GM18907 (cell line): ENCODE data around the gene SAMD9L.
A peak's percentile ranks its signal among the peaks of the same experiment; 100 is the strongest.
"Not testable (repeated sequence)": the region's sequence is repeated elsewhere in the genome, so short reads cannot be mapped to it uniquely, and the experiment has no call there.

ENCODE experiments used
- ATAC-seq: cut with Tn5 transposase; IDR thresholded peaks from one replicate; pipeline ENCODE4 v1.9.1; 2021; ENCODE audit warnings: mild to moderate bottlenecking, moderate library complexity; ENCODE audit not compliant: unreplicated experiment

The SAMD9L gene

DNA sequence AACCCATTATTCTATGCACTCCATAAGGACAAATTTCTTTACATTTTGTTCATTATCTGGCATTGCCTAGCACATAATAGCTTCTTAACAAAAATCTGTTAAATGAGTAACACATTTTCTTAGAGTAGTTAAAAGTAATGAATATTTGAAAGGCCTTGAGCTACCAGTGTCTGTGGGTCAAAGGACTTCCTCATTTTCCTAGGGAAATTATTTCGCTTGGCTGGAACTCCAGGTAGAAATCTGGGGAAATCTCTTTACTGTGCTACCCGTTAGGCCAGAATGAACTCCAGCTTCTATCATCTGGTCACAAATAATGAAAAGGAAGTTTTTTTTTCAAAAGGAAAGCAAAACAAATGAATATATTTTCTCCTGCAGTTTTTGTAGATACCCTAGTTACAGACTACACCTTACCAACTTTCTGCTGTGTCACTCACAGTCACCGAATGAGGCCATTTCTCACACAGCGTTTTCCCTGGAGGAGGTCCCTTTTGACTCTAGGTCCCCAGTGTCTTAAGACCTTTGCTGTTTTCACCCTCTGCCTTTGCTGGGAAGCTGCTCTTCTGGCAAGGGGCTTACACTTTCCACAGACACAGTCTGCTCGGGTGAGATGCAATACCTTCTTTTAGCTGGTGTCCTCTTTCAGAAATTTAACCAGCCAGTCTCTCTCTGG lies 1.6 kb downstream of the SAMD9L start:
- ATAC-seq, result peak; percentile 46

DNA sequence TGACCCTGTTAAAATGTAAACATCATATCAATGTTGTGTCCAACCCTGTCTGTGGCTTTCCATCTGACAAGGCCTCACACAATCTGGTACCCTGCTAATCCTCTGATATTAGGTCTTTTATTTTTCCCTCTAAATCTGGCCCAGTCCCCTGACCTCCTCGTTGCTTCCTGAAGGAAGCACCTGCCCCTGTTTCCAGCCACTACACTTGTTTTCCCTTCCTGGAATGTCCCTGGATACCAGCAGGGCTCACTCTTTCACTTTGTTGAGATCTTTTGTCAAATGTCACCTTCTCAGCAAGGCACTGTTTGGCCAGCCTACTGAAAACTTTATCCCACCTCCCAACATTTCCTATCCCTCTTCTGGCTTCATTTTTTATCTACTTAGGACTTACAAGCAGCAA lies 2.1 kb downstream of the SAMD9L start:
- ATAC-seq, result no peak

DNA sequence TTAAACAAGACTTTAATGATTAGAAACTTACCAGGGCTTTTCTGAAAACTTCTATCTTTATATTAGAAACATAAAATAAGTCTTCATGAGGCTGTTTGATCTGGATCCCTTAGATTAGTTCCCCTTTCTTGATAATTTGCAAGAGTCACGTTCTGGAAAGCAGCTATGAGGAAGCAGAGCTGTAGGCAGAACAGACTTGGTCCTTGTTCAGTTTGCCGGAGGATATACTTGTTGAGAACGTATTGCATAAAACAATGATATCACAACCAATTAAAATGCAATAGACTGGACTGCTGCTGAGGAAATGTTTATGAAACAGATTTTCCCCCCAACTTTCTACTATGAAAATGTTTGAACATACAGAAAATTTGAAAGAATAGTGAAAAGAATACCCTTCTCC lies 2.8 kb downstream of the SAMD9L start:
- no peak for ATAC-seq

DNA sequence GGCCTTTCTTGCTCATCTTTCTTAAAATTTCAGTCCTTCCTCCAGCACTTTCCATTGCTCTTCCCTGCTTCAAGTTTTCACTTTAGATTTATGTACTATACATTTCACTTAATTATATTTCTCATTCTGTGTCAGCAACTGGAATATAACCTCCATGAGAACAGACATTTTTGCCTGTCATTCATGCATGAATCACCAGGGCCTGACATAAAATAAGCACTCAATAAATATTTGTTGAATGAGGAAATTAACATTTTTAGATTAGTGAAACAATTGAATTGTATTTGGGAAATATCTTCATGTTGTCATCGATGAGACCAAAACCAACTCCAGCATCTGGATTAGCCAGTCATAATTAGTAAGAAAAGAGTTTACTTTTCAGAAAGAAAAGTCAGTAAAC lies 6.1 kb downstream of the SAMD9L start:
- no peak for ATAC-seq

DNA sequence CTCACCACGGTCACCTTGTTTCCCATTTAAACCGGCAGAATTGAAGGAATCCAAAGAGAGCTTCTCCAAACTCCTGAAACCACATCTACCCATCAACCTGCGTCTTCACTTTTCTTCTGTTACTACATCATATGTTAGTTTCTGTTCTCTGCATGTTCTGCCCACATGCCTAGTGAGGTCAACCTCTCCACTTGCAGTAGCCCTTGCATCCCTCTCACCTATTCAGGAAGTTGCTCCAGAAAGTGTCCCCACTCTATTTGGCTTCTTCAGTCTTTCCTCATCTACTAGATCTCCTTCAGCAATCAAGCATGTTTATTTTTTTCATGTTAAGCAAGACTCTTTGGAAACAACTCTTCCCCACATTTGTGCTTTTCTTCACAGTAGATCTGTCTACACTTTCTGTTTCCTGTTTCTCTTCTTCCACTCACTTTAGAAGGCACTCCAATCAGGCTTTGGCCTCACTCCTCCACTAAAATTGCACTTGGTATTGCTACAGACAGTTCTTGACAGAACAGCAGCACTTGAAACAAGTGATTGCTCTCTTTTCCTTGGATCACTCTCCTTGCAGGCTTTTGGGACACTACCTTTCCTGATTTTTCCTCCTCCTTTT lies 7.5 kb downstream of the SAMD9L start:
- ATAC-seq, result no peak

DNA sequence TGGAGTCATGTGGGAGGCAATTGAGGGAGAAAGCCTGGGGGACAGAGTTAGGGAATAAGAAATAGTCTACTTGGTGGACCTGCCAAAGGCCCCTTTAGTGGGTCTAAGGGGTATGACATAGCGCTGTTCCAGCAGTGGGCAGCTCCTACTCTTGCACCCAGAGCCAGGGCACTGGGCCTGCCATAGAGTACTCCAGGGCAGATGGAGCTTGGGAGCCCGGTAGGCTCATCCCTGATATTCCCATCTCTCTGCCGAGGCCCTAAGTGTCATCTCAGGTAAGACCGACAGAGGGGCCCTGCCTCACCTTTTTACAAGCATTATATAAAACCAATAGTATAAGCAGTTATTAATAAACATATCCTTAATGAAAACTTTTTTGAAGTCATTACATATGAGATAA lies 9.6 kb downstream of the SAMD9L start:
- no peak for ATAC-seq

DNA sequence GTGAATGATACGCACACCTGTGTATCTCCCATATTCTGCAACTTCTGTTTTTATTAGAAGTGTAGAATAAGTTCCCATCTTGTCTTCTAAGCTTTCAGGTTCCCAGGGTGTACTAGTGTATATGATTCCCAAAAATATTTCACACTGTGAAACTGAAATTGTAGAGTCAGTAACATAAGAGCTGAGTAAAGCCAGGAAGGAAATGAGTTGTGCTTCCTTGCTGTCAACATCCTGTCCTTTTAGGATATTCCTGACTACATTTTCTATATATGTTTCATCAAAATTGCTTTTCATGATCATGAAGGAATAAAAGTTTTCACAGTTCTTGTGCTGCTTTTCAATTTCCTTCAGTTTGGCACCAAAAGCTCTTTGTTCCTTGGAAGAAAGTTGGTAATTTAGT lies 15.2 kb downstream of the SAMD9L start:
- no peak for ATAC-seq

DNA sequence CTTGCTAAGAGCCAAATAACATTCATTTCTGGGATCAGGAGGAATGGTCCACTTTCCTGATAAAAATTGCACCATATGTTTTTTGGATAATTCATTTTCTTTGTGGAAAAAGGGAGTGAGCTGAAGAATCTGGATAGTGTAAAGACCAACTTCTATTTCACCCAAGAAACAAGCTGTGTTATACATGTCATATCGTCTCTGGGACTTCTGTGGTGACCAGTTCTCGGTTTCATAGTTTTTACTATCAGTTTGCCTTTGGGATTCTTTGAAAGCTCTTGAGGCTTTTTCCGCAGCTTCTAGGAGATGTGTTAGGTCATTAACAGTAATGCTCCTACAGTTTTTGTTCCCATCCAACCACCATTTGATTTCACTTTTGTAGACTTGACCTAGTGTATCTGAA lies 16.0 kb downstream of the SAMD9L start:
- no peak for ATAC-seq

DNA sequence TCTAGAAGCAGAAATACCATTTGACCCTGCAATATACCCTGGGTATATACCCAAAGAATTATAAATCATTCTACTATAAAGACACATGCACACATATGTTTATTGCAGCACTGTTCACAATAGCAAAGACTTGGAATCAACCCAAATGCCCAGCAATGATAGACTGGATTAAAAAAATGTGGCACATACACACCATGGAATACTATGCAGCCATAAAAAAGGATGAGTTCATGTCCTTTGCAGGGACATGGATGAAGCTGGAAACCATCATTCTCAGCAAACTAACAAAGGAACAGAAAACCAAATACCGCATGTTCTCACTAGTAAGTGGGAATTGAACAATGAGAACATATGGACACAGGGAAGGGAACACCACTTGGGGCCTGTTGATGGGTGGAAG lies 21.2 kb downstream of the SAMD9L start:
- not testable (repeated sequence) for ATAC-seq

DNA sequence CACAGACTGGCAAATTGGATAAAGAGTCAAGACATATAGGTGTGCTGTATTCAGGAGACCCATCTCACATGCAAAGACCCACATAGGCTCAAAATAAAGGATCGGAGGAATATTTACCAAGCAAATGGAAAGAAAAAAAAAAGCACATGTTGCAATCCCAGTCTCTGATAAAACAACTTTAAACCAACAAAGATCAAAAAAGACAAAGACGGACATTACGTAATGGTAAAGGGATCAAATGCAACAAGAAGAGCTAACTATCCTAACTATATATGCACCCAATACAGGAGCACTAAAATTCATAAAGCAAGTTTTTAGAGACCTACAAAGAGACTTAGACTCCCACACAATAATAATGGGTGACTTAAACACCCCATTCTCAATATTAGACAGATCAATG lies 24.7 kb downstream of the SAMD9L start:
- not testable (repeated sequence) for ATAC-seq

DNA sequence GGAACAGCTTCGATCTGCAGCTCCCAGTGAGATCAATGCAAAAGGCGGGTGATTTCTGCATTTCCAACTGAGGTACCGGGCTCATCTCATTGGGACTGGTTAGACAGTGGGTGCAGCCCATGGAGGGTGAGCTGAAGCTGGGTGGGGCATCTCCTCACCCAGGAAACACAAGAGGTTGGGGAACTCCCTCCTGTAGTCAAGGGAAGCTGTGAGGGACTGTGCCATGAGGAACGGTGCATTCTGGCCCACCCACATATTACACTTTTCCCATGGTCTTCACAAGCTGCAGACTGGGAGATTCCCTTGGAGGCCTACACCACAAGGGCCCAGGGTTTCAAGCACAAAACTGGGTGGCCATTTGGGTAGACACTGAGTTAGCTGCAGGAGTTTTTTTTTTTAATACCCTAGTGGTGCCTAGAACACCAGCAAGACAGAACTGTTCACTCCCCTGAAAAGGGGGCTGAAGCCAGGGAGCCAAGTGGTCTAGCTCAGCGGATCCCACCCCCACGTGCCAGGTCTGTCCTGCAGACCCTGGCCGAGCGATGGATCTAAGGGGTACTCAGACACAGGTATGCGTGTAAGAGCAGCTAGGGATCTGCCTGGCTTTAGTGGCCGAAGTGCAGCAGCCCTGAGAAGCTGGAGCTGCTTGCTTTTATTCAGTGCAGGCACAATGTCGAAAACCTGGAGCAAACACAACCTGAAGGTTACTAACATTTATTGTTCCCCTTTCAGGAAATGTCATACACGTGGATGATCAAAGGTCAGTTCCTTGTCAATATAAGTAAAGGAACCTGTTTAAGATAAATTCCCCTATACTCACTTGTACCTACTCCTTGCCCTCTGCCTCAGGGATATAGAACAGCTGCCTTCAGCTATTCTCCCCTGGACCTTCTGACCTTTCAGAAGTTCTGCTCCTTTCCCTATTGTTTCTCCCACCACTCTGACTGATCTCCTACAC lies 27.3 kb downstream of the SAMD9L start:
- no peak for ATAC-seq

DNA sequence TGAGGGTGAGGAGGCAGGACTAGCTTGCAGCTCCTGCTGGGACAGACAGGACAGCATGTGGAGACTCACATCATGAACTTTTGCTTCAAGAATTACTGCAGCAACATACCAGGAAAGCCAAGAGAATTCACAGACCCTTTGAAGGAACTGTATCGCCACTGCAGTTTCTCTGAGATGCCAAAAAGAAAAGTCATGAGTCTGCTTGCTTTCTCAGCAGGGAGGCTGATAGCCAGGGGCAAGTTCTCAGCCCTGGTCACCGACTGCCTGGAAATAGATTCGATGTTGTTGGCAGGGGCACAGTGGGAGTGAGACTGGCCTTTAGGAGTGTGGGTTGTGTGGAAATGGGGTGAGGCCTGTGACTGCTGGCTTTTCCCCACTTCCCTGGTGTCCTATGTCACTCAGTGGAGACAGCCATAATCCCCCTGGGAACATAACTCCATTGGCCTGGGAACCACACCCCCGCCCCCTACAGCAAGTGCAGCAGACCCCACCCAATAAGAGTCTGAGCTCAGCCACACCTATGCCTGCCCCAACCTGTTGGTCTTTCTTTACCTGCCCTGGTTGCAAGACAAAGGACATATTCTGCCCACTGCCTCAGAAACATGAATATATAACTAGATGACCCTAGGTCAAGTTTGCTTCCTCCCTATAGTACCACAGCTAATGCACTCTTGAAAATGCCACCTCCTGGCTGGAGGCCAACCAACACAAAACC lies 28.8 kb downstream of the SAMD9L start:
- no peak for ATAC-seq

DNA sequence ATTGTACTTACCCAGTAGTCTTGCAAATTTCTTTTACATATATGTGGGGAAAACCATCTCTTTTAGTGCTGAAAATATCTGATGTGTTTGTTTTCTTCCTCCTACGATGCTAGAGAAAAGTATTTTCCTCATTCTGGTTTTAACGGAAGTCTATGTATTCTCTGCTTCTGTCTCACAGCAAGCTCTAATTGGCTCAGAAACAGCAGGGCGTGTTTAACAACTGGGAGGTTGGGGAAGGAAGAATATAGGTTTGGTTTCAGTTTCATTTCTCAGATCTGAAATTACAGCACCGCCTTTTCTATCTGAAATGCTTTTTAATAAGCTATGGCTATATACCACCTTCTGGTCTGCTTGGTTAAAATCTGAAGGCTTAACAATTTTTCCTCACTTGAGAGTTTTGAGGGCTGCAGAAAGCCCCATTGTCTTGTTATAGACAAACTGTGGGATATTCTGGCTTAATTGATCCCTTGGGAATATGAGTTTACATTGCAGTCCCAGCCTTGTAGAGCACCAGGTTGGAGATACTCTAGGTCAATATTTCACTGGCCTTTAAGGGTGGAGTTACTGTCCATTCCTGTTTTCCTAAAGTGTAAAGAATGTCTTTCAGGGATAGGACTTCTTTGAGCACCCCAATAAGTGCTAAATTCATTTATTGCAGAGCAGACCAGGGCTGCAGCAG lies 30.2 kb downstream of the SAMD9L start, which contains the start of gene SAMD9:
SAMD9 (minus strand) TSS at position 128 of the 679 bp plus-strand sequence. CDS start 11,882 bp downstream, outside the sequence.
- peak; percentile 100 for ATAC-seq

DNA sequence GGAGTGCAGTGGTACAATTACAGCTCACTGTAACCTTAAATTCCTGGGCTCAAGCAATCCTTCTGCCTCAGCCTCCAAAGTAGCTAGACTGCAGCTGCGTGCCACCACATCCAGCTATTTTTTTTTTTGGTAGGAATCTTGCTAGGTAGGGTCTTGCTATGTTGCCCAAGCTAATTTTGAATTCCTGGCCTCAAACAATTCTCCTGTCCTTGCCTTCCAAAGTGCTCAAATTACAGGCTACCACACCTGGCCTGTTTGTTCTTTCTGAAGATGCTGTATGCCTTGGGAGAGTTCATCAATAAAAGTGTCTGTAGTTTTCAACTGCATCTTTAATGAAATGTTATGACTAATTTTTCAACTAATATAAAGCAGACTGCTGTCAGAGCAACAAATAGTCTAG lies 30.9 kb downstream of the SAMD9L start:
- peak; percentile 28 for ATAC-seq

DNA sequence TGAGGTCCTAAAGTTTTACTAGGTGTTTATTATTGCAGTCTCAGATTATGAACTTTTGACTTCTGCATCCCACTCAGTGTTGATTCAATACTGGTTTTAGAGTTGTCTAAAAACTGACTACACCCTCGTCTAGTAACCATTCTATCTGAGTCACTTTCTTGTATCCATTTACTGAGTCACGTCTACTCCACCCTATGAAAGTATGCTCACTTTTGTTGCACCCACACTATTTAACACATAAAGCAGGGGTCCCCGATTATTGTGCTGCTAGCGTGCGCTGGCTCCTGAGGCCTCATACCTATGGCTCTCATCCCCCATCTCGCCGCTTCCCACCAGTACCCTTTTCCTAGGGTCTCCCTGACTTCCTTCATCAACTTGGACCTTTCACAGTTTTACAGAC lies 32.4 kb downstream of the SAMD9L start:
- no peak for ATAC-seq

DNA sequence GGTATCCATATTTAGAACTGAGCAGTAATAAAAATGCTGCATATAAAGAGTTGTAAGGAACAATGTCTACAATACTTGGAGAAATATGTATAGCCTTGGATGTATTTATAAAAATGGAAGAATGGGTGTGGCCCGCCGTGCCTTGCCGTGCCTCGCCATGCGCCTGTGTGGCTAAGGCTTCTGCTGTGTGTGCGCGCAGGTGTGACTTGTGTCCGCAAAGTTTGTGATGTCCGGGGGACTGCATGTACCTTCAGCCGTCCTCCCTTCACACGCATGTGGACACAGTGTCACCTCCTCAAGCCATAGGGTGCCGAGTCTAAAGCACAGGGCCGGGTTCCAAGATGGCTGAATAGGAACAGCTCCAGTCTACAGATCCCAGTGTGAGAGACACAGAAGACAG lies 40.2 kb downstream of the SAMD9L start:
- no peak for ATAC-seq

DNA sequence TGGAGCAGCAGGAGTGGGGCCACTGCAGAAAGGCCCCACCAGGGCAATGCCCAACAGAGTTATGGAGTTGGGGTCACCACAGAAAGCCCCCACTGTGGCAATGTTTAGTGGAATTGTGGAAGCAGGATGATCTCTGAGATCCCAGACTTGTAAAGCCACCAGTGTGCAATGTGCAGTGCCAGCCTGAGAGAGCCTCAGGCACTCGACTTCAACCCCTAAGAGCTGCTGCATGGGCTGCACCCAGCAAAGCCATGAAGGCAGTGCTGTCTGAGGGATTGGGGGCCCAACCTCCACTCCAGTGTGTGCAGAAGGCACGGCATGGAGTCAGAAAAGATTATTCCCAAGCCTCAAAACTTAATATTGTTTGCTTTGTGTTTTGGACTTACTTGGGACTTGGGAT lies 50.8 kb downstream of the SAMD9L start:
- ATAC-seq, result no peak

DNA sequence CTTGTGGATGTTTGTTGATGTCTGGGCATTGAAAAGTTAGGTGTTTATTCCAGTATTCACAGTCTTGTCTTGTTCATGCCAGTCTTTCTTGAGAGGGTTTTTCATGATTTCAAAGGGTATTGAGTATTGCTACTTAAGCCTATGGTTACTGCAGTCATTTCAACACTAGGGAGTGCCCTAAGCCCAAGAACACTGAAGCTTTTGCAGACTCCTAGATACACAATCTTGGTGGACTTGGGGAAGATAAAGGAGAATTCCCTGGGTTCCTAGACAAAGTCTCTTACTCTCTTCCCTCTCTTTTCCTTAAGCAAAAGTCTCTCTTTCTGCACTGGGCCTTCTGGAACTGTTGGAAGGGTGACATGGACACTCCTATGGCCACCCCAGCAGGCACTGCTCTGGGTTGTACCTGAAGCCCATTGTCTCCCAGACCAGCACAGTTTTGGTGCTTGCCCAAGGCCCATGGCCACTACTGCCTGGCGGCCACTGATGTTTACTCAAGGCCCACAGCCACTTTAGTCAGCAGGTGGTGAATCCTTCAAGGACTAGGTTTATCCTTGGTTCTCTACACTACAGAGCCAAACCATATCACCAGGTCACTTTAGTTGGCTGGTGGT lies 55.3 kb downstream of the SAMD9L start:
- ATAC-seq, result peak; percentile 86
